Measurements from ENCODE around the gene CYB5RL. TPM values are rescaled to one million over a fixed set of nuclear protein-coding genes. Genes with fewer than 3 reads are reported as not detected.

Gene CYB5RL
- total and polyA plus RNA-seq, 2 of the 8 experiments (the other 6 are each of a cell fraction or from before 2014, with no cell fraction given), result 13.2 to 14.1 TPM

GRCh38 chr1:54240741-54241335 lies 41.0 kb upstream of the CYB5RL start:
- no peak overlapping the region for H4K5ac ChIP-seq (ENCODE audit: insufficient read length, low read depth, low read length)
- H2AFZ ChIP-seq (ENCODE audit: low read length), result no peak overlapping the region
- FAIRE-seq (no peak), DNase-seq (ENCODE audit: low read depth in 1 of 2, low spot score in 2 of 2) (no peak)
- ChIA-PET POLR2A (ENCODE audit: partially characterized antibody) (interaction anchor here (1.1 kb wide), 1 partner anchor 28 kb away, joined by 3 read pairs; no protein-coding TSS in a partner anchor), CTCF (ENCODE audit: partially characterized antibody) (interaction anchor here (1.2 to 1.6 kb wide), 3 partner anchors 10 to 38 kb away, joined by 3 to 4 read pairs (median 3); no protein-coding TSS in a partner anchor)
- no peak overlapping the region for H2BK5ac ChIP-seq (ENCODE audit: low read depth, low read length)
- H4K20me1 ChIP-seq (replicated peaks in 1 of 2; ENCODE audit: control insufficient read depth in 1 of 2, insufficient read depth in 2 of 2, low read length in 2 of 2), result peaks cover 2 to 6% of the 10 kb centered on the region in 2 experiments
- H2BK20ac ChIP-seq (ENCODE audit: low read length), result no peak overlapping the region
- no peak for TF ChIP-seq EGR1 (IDR thresholded peaks at IDR 0.05; ENCODE audit: borderline replicate concordance, low read depth, low read length)
- no peak overlapping the region for H3K18ac ChIP-seq (ENCODE audit: extremely low read depth, low read length)
- H3K79me1 ChIP-seq (ENCODE audit: low read depth, low read length), result no peaks in the 10 kb centered on the region; the same call in 1 of the 2 replicates
- H2AK5ac ChIP-seq (ENCODE audit: low read depth, low read length), result no peak overlapping the region
- no peaks in the 10 kb centered on the region; a peak in 1 of 7 replicates for H3K27me3 ChIP-seq (replicated peaks in 1 of 4; ENCODE audit: control insufficient read depth in 3 of 4, extremely low read depth in 1 of 4, insufficient read depth in 3 of 4, low read length in 3 of 4)
- H3K4ac ChIP-seq (replicated peaks; ENCODE audit: insufficient read length, low read depth, low read length), result no peak overlapping the region
- no peaks in the 10 kb centered on the region for H3K23me2 ChIP-seq (ENCODE audit: low read depth, low read length)
- no peak overlapping the region for H3K27ac ChIP-seq (ENCODE audit: low read depth, low read length)
- H3K4me3 ChIP-seq (ENCODE audit: extremely low read depth in 1 of 4, insufficient read depth in 2 of 4, low read depth in 3 of 4, low read length in 4 of 4), result no peak overlapping the region
- H3K9me3 ChIP-seq (ENCODE audit: insufficient read depth in 2 of 2, low read depth in 1 of 2, low read length in 1 of 2), result no peaks in the 10 kb centered on the region
- H3K4me1 ChIP-seq (replicated peaks in 1 of 4; ENCODE audit: control insufficient read depth in 3 of 4, insufficient read depth in 4 of 4, low read length in 3 of 4), result no peaks in the 10 kb centered on the region
- no peak overlapping the region for H3K9ac ChIP-seq (replicated peaks in 1 of 4; ENCODE audit: extremely low read depth in 1 of 4, low read depth in 3 of 4, low read length in 3 of 4)
- no peak overlapping the region for H3K4me2 ChIP-seq (ENCODE audit: insufficient read depth in 1 of 2, low read depth in 2 of 2, low read length in 2 of 2)
- no peak overlapping the region for H3K56ac ChIP-seq (replicated peaks; ENCODE audit: insufficient read length, low read depth, low read length)
- H3K23ac ChIP-seq (ENCODE audit: insufficient read length), result no peak overlapping the region
- H2BK12ac ChIP-seq (ENCODE audit: low read depth, low read length), result no peak overlapping the region
- no peak overlapping the region for H2BK120ac ChIP-seq (replicated peaks; ENCODE audit: low read depth, low read length)
- H3K79me2 ChIP-seq (ENCODE audit: control insufficient read depth in 1 of 2, insufficient read depth in 2 of 2, low read length in 2 of 2), result no peaks in the 10 kb centered on the region
- peaks cover 5 to 53% (median 30%) of the 10 kb centered on the region in 4 experiments; a peak in 7 of 8 replicates for H3K36me3 ChIP-seq (ENCODE audit: control insufficient read depth in 2 of 4, insufficient read depth in 4 of 4, low read length in 3 of 4)
- H2BK15ac ChIP-seq (ENCODE audit: low read length), result no peak overlapping the region
- no peak overlapping the region for H3K14ac ChIP-seq (ENCODE audit: insufficient read length)
- WGBS, 2 experiments (ENCODE audit: extremely low coverage in 1 of 2, insufficient coverage in 1 of 2, insufficient read length in 1 of 2, insufficient replicate concordance in 2 of 2, low coverage in 1 of 2, low lambda C conversion rate in 2 of 2, missing lambda C conversion rate in 1 of 2), result 82% methylated on average over 12 of the region's 12 CpGs; no CpG with 5 or more reads in 1 of the 2 experiments
- no peak overlapping the region for H4K8ac ChIP-seq (ENCODE audit: extremely low read depth, insufficient read depth, low read length)
- H4K91ac ChIP-seq (replicated peaks; ENCODE audit: insufficient read length, low read length), result no peak overlapping the region

Data from H1 (cell line).